ENCODE results near the gene CGB7.
"Not testable (repeated sequence)": the region's sequence is repeated elsewhere in the genome, so short reads cannot be mapped to it uniquely, and the experiment has no call there.

DNA sequence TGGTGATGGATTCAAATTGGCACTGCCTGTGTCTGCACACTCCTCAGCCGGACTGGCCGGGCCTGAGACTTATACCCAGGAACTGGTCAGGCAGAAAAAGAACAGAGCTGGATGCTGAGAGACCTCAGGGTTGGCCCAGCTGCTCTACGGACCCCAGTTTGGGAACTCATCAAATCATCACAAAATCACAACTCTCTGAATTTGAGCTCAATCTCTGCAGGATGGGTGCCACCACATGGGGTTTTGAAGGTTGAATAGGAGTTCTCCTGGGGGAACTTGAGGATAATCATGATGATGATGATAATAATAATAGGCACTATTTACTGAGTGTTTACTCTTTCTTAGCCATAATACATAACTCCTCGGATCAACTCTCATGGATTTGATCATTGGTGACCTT lies 14.9 kb downstream of the CGB7 start:
- not testable (repeated sequence) for TF ChIP-seq POLR2A (IDR thresholded peaks at IDR 0.05; ENCODE audit: low read depth, low read length); PAX5 (IDR thresholded peaks at IDR 0.05; ENCODE audit: insufficient read depth, low read length, severe bottlenecking); POLR2AphosphoS5 (IDR thresholded peaks at IDR 0.05; ENCODE audit: low read depth, low read length); POU2F2 (IDR thresholded peaks at IDR 0.05; ENCODE audit: low read depth, low read length); TAF1 (IDR thresholded peaks at IDR 0.05; ENCODE audit: low read depth, low read length)
